ENCODE results near the gene AQR.

AQR gene

GRCh38 chr15:34802371-34802770, 167.2 kb downstream of the AQR start:
- Histone ChIP-seq H3K4me3 (ENCODE audit: low read length) (no peak overlapping the region), H4K8ac (ENCODE audit: low read depth, low read length) (no peak overlapping the region), H3K4me2 (ENCODE audit: low read length) (no peak overlapping the region), H3K4ac (ENCODE audit: low read depth, low read length) (no peak overlapping the region), H3K4me1 (ENCODE audit: control insufficient read depth, low read depth, low read length) (peaks cover 8% of the 10 kb centered on the region), H3K27ac (ENCODE audit: low read depth, low read length) (no peak overlapping the region), H3K79me2 (ENCODE audit: control insufficient read depth, insufficient read depth, low read length) (no peaks in the 10 kb centered on the region), H3K56ac (ENCODE audit: low read length) (no peak overlapping the region), H2AK5ac (ENCODE audit: low read length) (no peak overlapping the region), H3K36me3 (ENCODE audit: control insufficient read depth, insufficient read depth, low read length) (no peaks in the 10 kb centered on the region), H4K5ac (ENCODE audit: low read length) (no peak overlapping the region), H2BK120ac (ENCODE audit: low read depth, low read length) (no peak overlapping the region), H3K27me3 (ENCODE audit: insufficient read depth, low read length, poor library complexity) (no peaks in the 10 kb centered on the region), H3K18ac (ENCODE audit: low read length) (no peak overlapping the region), H3K9ac (ENCODE audit: low read length) (no peak overlapping the region), H3K79me1 (ENCODE audit: low read length) (no peaks in the 10 kb centered on the region), H2BK15ac (replicated peaks; ENCODE audit: low read depth) (no peak overlapping the region), H2BK5ac (ENCODE audit: low read length) (no peak overlapping the region), H3K23ac (ENCODE audit: low read length) (no peak overlapping the region)
- no CpG with 5 or more reads among the region's 1 CpG for WGBS (ENCODE audit: extremely low coverage, insufficient coverage, low lambda C conversion rate)
- no peak for DNase-seq

All from mesendoderm (in vitro differentiated cells).